Stimulated activated CD4-positive, alpha-beta T cell treated with anti-CD3 and anti-CD28 coated beads, TNF-alpha, amount 100 ng/mL, for 4 hours (primary cell): ENCODE results near the gene ESRRB.

Experiments used
- DNase-seq, 3 experiments: peaks; one replicate each; pipeline ENCODE4 v3.0.0-alpha.2; 2020; ENCODE audit warnings: low read depth in 3 of 3

The ESRRB gene

DNA sequence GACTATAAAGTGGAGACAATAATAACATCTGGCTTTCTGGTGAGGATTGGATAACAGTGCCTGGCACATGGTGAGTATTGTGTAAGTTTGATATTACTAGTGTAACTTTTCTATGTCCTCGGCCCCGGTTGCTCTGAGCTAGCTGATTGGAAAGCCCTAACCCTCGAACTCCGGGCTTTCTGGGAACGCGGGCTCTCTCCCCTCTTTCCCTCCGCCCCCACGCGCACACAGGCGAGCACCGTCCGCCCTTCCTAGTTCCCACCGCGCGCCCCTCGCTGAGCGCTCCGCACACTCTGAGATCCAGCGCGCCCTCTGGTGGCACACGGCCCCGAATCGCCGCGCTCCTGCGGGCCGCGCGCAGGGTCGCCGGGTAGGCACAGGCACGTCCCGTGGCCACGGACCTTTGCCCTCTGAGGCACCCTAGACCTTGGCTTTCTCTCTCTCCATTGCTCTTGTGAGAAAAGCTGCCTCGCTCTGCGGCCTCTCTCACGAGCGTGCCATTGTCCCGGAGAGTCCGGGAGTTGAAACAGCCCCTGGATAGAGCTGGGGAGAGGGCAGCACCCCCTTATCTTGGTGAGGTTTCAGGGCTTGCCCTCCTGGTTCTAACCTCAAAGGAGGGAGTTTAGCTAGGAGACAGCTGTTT, 23.2 kb upstream of the ESRRB start:
- peak; percentile 10 to 32 (median 10) for DNase-seq

DNA sequence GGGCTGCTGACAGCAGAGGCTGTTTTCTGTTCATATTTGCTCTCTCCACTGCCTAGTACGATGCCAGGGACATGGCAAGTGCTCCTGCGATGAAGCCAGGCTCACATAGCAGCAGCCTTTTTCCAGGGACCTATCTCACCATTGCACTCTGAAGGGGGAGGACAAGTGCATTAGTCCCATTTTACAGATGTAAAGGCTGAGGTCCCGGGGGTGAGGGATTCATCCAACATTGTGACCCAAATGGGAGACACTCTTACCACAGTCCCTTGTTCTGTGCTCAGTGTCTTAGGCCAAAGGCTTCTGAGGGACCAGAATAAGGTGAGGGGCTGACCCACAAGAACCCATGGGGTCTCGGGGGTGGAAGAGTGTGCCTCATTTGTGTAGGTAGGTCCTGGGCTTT, 21.6 kb upstream of the ESRRB start:
- no peak for DNase-seq

DNA sequence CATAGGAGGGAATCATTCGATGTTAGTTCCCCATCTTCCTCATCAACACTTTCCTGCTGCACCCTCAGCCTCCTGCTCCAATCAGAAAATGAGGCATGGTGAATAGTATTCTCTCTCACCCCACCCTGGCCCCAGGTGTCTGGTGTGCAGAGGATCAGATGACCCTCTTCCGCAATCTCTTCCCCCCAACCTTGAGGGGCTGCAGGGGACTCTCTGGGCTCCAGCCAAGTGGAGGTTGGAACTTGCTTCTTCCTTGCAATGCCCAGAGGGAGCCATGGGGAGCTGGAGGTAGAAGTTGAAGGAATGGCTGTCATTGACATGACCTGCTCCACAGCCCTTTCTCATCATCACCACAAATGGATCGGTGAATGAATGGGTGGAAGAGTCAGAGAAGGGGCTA, 20.2 kb upstream of the ESRRB start:
- DNase-seq, result no peak

DNA sequence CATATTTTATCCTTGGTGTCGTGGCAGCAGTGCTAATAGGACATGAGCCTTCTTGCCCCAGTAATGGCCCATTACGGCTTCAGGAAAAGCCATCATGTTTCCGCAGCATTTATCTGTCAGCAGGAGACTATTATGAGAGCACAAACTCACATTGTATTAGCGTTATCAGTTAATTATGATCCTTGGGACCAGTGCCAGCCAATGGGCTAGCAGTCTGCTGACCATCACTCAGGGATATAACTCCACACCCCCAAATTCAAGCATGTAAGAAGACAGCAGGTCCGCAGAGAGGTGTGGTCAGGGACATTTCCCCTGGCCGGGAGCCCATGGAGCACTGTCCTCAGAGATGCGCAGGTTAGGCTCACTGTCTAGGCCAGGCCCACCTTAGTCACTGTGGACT, 4.9 kb upstream of the ESRRB start:
- DNase-seq, result no peak

DNA sequence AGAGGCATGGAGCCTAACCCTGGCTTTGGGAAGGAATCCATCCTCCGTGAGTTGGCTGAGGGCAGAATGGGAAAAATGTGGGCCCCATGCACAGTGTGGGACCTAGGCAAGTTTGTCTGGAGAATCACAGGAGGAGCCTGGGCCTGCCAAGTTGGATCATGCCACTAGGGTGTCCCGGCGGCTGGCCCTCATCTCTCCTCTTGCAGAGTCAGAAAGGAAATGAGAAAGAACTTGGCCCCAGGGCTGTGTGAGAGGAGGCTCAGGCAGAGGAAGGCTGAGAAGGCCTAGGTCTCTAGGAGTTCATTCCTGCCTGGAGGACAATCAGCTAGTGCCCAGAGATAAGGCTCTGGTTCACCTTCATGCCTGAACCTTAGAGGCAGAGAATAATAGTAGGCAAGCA, 2.5 kb upstream of the ESRRB start:
- DNase-seq, result no peak

DNA sequence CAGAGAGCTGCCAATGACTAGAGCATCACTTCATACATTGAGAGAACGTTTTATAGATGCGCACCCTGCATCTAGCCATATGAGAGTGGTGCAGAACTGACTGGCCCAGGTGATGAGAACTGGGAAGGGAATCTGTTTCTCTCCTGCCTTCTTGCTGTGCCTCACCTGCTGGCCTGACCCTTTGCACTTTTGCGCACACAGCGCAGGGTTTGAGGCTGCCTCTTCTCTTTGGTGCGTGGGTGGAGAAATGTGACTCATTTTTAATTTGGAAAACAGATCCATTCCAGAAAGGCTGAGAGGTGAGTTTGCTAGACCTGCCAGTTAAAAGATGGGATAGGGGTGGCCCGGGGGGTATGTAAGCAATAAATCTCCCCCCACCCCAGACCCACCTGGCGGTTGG, 453 bp upstream of the ESRRB start:
- DNase-seq, result no peak

DNA sequence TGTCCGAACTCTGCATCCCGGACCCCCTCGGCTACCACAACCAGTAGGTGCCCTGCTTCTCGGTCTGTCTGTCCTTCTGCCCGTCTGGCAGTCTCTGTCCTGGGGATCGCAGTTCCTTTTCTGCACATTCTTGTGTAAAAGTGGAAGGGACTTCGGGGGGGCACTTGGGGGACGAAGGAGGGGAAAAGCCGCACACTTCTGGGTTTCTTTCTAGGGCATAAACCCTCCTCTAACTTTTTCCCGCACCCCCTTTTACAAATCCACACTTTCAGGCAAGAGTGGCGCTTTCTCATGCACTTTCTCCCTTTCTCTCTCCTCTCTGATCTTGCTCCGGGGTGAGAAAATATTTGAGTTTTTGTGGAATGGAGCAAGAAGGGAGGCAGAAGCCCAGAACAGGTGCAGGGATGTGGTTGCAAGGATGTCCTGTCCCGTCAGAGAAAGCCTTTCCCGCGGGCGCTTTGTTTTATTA, 506 bp downstream of the ESRRB start:
- no peak for DNase-seq

DNA sequence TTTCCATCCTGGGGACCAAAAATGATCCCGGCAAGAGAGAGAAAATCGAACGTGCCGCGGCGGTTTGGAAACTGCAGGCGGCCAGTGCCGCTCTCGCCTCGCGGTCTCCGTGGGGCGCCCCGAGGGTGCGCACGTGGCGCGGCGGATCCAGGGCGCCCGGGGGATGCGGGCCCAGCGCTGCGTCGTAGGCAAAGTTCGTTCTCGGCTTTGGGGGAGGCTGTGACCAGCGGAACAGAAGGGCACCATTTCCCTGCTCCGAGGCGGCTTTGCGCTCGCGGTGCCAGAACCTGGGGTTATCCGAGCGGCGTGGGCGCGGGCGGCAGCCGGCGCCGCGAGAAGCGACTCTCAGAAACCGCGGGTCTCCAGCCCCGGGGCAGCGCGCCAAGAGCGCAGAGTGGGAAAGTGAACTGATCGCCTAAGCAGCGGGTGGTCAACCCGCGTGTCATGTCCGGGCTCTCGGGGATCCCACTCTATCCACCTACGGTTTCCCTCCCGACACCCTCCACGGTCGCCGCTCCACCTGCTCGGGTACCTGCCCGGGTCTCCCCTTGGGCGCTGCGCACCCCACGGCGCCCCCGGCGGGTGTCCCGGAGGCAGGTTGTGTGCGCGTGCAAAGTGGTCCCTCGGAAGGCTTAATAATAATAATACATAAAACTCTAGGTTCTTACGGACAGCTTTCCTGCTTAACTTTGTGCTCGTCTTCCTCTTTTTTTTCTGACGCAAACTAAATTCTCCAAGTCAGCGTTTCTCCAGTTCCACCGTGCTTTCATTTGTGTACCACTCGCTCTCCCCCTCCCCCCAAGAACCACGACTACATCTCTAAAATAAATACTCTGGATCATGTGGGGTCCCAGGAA, 1.2 kb downstream of the ESRRB start:
- no peak for DNase-seq

DNA sequence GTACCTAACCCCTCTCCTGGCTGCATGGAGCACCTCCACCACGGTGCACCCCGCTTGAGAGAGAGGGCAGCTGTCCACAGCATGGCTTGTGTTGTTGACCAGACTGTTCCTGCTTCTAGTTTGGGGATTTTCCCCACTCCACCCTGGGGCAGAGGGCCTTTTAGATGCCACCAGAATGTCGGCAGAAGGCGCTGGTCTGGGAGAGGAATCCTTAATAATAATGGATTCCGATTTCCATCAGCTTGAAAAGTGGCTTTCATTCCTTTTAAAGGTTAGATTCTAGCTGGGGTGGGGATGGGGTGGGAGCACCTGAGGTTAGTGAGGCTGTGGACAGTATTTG, 1.8 kb downstream of the ESRRB start:
- DNase-seq, result no peak

DNA sequence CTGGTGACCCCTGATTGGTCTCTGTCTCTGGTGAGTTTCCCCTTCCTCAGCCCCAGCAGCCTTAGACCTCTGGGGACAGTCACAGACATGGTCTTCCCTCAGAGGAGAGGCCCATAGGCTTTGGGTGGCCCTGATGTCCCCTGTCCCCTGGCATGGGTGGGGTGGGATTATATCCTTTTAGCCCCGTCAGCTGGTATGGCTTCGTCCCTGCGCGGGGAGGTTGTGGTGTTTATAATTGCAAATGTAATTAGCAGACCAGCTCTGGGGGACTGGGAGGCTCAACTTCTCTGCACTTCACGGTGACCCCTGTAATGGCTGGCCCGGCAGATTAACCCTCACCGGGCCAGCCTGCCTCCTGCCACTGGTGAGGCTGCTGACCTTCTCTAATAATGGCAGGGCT, 5.1 kb downstream of the ESRRB start:
- DNase-seq, result no peak

DNA sequence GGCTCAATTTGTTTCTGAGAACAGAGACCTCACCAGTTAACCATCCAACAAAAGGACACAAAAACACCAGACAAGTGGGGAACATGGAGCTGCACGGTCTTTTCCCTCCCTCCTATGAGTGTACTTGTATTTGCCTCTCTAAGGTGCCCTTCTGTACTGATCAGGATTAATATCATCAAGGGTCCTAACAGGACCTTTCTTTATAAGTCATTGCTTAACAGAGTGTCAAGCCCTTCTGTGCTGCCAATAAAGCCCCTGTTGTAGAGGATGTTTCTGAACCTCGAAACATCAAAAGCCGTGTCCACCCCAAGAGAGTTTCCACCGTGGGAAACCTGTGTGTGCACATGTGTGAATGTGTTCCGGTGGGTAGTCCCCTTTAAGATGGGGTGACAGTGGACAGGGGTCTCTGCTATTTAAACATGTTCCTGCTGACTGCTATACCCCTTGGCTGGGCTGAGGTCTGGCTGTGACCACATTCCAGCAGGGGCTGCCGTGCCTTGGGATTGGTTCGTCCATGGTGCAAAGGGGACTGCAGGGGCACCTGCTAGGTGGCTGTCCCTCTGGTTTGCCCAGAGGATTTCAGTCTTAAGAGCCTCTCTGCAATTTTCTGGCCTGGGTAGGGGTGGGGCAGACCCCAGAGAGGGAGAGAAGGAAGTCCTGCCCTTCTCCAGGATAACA, 6.0 kb downstream of the ESRRB start:
- no peak for DNase-seq

DNA sequence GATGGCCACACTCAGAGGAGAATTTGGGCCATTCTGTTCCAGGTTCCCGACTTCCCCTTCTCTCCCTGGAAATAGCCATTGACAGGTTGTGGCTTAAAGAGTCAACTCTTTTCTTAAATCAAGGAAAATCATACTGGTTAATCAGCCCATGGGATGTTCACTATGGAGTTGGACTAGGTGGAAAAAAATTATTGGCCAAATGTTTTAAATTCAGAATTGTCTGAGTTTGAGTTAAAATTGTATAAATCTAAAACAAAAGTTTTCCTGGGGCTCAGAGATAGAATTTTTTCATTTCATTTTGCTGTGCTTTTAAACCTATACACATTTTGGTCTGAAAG, 6.5 kb downstream of the ESRRB start:
- no peak for DNase-seq

DNA sequence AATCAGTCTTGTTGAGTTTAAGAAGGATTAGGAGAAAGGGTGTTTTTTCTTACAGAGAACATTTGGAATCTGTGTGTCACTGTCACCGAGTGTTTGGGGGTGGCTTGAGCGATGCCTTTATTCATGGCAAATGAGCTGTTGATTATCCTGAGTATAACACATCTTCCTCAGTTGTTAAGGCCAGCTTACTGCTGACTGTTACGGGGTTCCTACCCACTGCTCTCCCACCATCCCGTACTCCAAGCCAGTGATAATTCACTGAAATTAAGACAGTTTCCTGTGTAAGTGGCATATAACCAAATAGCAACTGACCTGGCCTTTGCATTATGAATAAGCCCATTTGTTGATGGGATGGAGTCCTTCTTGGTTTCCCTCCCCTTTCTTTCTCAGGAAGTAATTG, 9.5 kb downstream of the ESRRB start:
- no peak for DNase-seq

DNA sequence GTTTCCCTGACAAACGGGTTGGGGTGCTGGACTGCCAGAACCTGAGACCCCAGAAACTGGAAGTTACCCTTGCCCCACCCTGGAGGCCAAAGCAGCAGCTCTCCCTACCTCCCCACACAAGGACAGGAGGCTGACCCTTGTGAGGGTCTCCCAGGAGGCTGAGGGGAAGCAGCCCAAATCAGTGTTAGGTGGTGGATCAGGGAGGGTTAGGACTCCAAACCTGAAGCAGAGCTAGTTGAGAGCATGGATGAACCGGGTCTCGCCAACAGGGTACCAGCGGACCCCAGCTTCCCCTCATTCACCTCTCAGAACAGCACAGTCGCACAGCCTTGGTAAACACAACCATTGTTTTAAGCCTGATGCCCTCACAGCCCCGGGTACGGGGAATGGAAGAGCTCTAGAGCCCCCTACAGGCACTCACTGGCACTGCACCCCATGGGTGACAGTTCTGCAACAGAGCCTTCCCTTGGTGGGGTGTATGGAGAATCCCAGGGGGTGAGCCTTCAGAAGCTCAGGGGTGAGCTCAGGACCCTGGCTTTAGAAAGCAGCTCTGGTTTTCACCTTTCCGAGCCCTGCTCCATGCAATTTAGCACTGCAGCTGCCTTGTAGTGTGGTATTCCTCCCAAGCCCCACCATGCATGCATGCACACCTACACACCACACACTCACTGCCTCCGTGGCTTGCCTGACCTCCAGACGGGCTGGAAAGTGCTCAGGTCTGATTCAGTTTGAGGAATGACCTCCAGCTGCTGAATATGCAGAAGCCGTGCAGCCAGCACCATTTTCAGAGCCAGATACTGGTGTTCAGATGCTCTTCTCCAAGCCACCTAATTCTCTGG, 11.2 kb downstream of the ESRRB start:
- peak; percentile 14 to 38 (median 30) for DNase-seq

DNA sequence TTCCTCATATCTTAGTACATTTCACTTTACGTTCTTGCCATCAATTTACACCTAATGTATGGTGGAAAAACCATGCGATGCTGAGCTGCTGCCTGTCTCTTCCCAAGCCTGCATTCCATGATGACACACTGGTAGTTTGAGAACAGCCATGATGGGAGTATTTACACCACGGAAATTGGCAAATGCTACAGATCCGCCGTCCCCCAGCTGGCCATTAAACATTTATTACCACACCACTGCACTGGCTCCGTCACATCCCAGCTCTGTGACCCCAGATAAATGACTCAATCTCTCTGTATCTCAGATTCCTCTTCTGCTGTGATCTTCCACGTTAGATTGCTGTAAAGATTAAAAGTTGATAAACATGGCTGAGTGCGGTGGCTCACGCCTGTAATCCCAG, 13.9 kb downstream of the ESRRB start:
- no peak for DNase-seq

DNA sequence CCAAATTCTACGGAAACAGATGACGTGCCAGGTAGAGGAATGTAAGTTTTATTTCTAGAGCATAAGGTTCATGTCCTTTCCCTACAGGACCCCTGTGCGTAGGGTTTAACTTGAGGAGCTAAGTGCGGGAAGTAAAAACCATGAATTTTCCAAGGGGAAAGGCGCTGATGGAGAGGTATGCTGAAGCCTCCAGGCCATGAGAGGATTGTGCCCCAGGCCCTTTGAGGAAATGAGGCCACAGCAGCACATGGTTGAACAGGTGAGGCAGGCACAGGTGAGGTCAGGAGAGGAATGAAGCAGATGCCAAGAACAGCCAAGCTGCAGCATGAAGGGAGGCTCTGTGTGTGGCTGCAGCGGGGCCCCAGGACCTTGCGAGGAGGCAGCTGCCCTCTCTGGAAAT, 14.7 kb downstream of the ESRRB start:
- no peak for DNase-seq

DNA sequence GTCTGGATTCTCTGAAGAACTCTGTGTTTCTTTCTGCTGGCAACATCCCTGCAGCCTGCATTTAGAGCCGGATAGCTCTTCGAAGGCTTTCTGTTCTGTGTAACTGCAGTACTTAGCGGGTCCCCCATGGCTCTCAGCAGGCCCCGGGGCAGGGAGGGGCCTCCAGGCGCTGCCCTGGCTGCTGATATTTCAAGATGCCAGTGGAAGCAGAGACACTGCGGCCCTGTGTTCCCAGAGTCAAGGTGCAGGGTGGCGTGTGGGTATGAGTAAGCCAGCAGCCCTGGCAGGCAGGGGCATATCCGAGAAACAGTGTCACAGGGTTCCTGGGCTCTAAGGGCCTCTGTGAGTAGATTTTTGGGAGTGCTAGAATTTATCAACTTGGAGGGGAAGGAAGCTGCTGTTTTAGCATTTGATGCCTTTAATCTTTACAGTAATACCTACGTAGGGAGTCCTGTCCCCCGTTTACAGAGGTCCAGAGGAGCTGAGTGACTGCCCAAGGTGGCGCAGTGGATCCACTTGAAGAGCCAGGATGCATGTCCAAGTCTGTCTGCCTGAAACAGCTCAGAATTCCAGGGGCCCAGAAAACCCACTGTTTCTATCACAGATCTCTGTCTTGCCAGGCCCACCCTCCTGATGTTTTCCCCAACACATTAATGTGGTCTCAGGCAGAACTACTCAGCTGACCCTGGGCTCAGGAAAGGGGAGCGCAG, 16.2 kb downstream of the ESRRB start:
- no peak for DNase-seq

DNA sequence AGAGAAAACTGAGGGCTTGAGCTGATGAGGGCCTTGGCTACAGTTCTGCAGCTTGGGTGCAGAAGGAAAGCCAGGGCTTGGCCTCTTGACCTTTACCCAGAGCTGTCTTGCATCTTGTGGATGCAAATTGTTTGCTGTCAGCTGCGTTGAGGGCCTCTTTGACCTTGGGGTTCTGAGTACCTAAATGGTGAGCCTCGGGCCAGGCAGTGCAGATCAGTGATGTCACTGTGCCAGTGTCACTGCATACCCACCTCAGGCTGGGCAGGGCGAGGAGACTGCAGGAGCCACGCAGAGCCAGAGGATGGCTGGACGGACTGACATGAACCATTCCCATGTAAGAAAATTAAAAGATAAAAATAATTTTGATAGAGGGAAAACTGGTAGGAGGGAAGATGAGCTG, 18.6 kb downstream of the ESRRB start:
- no peak for DNase-seq

DNA sequence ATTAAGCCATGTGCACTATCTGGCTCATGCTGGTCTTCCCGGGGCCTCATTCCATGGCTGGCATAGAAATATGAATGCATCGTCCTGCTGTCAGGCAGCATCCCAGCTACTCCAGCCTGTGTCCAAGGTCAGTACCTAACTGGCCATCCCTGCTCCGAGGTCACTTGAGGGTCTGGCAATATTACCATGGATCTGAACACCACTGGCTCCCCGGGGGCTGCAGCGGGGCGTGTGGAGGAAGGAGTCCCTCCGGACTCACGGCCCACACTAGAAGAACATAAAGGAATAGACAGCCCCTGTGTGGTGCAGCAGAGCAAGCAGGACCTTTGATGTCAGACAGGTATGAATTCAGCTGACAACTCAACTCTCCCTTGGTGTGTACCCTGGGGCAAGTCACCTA, 19.2 kb downstream of the ESRRB start:
- no peak for DNase-seq

DNA sequence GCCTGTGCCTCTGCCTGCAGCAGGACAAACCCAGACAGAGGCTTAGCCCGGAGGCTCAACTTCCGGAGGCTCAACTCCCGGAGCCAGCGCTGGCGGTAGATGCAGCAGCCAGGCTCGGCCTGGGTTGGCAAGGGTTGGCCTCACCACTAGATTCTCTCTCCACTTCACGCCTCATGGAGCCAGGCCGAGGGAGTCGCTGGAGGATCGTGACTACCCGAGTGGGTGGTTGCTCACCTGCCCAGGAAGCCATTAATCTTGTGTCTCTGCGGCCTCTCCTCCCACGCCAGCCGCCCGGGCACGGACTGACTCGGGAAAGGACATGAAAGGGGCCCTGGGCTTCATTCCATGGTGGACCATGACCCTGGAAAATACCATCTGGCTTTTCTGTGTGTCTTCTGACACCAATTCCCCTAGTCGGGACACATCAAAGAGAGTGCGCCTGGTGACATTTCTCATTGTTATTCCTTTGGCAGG, 20.8 kb downstream of the ESRRB start:
- DNase-seq, result no peak

DNA sequence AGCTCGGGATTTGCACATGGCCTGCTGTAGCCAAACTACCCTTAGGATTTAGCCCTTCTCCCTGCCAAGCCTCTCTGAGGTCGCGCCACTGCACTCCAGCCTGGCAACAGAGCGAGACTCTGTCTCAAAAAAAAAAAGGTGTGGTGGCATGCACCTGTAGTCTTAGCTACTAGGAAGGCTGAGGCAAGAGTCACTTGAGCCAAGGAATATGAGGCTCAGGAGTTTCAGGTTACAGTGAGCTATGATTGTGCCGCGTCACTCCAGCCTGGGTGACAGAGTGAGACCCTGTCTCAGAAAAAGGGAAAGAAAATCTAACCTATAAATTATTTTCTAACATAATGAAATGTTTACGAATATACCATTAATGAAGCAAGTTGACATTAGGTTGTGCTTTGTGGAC, 29.7 kb downstream of the ESRRB start:
- DNase-seq, result no peak
